ENCODE measurements around the gene PHPT1.

Gene PHPT1

DNA sequence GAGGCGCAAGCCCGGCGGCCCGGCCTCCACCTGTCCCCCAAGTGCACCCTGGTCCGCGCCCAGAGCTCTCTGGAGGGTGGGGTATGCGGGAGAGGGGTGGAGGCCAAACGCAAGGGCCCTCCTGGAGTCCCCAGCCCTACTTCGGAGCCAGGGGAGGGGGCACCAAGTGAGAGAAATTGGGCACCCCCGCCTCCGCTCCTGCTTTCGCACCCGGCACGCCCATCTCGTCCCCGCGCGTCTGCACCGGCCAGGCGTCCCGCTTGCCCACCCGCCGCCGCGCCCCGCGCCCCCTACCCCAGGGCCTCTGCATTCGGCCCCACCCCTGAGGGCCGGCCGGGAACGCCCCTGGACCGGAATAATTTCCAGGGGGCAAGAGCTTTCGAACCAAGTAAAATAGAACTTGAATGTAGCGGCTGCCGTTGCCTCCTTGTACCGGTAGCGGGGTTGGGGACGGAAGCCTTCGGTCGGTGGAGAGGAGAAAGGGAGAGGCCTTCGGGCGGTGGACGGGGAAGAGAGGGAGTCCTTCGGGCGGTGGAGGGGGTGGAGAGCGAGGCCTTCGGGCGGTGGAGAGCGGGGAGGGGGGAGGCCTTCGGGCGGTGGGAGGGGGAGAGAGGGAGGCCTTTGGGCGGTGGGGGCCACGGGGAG lies 694 bp upstream of the PHPT1 start:
- DNase-seq (ENCODE audit: low read depth) = peak; percentile 30

DNA sequence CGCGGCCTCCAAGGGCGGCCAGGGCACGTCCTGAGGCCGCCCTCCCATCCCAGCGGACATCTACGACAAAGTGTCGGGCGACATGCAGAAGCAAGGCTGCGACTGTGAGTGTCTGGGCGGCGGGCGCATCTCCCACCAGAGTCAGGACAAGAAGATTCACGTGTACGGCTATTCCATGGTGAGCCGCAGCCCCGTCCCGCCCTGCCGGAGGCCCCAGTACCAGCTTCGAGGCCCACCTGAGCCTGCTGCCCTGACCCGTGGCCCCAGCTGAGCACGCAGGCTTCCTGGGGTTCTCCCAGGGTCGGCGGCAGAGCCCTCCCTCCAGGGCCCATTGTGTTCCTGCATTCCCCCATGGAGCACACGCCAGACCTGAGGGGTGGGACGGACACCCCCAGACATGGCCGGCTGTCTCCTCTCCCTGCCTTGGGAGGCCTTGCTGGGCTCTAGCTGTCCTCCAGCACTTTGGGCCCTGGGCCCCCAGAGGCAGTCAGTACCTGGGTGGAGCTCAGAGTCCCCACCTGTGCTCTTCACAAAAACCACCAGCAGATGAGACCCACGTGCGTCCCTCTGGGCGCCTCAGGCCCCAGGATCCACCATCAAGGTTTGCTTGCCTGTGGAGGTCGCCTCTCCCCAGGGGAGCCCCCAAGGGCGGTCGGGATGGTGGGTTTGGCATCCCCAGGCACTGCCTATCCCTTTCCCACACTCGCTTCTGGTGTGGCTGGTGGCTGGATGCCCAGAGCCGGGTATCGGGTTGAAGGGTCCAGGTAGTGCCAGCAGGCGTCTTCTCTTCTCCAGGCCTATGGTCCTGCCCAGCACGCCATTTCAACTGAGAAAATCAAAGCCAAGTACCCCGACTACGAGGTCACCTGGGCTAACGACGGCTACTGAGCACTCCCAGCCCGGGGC lies 1.0 kb downstream of the PHPT1 start:
- no peak for DNase-seq (ENCODE audit: low read depth)

DNA sequence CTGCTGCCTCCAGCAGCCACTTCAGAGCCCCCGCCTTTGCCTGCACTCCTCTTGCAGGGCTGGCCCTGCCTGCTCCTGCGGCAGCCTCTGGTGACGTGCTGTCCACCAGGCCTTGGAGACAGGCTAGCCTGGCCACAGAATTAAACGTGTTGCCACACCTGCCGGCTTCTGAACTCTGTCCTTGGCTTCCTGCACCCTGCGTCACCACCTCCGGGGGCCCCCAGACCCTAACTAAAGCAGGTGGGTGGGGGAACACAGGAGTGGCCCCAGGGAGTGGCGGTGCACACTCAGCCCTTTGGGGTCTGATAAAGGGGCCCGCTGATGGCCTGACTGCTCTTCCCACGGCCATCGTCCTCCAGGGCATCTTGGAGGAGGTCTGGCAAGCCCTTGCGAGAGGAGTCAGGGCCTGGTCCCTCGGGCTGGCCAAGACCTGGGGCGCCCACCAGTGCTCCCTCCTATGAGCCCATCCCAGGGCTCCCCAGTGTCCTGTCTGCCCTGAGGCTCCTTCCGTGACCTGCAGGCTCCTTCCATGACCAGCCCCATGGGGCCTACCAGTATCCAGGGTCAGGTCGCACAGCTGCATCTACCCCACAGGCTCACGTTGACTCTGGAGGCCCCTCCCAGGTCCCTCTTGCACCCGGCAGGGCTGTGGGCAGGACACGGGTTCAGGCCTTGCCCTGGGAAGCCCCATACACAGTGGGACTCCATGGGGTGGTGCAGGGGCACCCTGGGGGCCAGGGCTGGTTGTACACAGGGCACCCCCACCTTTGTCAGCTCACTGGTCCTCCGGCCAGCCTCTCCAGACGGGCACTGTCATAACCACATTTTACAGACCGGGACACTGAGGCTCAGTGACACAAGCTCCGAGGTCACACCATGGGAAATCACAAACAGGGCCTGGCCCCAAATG lies 1.9 kb downstream of the PHPT1 start:
- DNase-seq (ENCODE audit: low read depth) = no peak

DNA sequence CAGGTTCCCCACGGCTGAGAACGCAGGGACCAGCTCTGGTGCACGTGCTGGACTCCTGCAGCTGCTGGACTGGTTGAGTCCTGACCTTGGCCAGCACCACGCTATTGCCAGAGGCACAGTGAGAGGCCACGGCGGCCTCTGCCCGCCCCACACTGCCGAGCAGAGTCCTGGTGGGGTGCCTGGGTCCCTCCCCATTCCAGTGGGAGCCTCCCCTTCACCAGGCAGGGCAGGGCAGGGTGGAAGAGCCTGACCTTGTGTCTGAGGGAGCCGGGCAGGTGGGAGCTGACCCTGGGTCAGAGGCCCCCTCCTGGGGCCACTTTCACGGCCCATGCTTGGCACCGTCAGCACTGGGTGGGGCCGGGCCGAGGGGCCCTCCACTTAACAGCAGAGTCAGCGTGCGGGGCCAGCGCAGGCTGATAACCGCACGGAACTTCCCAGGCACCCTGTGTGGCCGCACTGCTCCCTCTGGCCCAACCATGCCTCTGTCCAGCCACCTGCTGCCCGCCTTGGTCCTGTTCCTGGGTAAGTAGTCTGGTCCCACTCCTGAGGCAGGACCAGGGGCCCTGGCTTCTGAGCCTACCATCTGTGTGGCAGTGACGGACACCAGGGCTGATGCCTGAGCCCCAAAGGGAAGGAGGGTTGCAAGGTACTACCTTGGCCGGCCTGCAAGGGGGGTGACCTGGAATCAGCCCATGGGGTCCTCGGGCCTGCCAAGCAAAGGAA lies 2.9 kb downstream of the PHPT1 start, which contains the start of gene MAMDC4:
Gene MAMDC4 (plus strand): TSS at position 406 of the 723 bp plus-strand sequence. CDS start 71 bp downstream, at position 477.
- DNase-seq (ENCODE audit: low read depth) = no peak

DNA sequence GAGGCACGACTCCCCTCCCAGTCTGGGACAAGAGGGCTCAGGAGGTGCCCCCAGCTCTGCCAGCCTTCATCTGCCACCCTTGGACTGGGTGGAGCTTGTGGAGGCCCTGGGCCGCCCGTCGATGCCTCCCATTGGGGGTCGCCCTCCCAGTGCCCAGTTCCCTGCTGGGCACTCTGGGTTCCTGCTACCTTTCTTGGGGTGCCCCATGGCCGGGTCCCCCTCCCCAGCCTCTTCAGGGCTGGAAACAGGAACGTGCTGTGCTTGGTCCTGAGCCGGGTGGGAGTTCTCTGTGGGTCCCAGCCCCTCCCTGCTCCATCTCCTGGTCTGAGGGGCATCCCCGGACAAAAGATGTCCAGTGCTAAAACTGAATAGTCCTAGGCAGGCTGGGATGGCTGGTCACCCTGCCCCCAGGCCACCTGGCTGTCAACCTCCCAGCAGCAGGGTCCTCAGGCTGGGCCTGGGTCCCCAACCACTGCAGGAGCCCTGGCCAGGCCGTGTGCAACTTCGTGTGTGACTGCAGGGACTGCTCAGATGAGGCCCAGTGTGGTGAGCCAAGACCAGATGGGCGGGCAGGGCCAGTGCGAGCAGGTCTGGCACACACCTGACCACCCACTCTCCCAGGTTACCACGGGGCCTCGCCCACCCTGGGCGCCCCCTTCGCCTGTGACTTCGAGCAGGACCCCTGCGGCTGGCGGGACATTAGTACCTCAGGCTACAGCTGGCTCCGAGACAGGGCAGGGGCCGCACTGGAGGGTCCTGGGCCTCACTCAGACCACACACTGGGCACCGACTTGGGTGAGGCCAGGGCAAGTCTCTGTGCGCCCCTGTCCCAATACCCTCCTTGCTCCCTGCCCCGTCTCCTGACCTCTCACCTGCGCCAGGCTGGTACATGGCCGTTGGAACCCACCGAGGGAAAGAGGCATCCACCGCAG lies 3.7 kb downstream of the PHPT1 start:
- DNase-seq (ENCODE audit: low read depth) = no peak

DNA sequence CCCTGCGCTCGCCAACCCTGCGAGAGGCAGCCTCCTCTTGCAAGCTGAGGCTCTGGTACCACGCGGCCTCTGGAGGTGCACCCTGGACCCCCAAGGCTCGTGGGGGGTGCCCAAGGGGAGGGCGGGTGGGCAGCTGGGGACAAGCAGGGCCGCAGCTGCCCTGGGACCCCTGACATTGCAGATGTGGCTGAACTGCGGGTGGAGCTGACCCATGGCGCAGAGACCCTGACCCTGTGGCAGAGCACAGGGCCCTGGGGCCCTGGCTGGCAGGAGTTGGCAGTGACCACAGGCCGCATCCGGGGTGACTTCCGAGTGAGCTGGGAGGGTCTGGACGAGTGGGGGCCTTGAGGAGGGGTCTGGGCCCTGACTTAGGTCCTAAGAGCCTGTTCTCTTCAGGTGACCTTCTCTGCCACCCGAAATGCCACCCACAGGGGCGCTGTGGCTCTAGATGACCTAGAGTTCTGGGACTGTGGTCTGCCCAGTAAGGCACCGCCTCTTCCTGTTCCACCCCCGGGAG lies 4.4 kb downstream of the PHPT1 start:
- no peak for DNase-seq (ENCODE audit: low read depth)

DNA sequence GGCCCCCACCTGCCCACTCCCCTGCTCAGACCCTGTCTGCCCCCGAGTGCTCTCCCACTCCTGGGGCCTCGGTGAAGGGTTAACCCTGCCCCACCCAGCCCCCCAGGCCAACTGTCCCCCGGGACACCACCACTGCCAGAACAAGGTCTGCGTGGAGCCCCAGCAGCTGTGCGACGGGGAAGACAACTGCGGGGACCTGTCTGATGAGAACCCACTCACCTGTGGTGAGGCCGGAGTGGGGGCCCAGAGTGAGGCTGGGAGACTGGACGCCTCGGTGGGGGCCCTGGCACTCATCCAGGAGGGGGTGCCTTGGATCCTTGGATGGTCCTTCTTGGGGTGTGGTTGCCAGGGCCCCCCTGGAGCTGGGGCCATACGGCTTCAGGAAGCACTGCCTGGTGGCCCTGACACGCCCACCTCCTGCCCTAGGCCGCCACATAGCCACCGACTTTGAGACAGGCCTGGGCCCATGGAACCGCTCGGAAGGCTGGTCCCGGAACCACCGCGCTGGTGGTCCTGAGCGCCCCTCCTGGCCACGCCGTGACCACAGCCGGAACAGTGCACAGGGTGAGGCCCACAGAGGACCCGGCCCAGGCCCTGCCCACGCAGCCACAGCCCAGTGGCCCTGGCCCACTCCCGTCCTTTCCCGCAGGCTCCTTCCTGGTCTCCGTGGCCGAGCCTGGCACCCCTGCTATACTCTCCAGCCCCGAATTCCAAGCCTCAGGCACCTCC lies 5.1 kb downstream of the PHPT1 start:
- DNase-seq (ENCODE audit: low read depth) = no peak

DNA sequence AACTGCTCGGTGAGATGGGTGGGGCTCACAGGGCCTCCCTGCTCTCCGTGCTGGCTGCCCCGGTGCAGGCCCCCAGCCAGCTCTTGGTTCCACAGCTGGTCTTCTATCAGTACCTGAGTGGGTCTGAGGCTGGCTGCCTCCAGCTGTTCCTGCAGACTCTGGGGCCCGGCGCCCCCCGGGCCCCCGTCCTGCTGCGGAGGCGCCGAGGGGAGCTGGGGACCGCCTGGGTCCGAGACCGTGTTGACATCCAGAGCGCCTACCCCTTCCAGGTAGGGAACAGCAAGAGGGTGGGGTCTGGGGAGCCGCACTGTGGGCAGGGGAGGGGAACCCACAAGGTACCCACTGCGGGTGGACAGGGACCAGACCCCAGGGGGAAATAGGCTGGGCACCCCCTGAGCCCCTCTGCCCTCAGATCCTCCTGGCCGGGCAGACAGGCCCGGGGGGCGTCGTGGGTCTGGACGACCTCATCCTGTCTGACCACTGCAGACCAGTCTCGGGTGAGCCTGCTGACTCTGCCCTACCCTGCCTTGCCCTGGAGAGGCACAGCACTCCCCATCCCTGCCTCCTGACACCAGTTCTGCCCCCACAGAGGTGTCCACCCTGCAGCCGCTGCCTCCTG lies 5.7 kb downstream of the PHPT1 start:
- DNase-seq (ENCODE audit: low read depth) = no peak

DNA sequence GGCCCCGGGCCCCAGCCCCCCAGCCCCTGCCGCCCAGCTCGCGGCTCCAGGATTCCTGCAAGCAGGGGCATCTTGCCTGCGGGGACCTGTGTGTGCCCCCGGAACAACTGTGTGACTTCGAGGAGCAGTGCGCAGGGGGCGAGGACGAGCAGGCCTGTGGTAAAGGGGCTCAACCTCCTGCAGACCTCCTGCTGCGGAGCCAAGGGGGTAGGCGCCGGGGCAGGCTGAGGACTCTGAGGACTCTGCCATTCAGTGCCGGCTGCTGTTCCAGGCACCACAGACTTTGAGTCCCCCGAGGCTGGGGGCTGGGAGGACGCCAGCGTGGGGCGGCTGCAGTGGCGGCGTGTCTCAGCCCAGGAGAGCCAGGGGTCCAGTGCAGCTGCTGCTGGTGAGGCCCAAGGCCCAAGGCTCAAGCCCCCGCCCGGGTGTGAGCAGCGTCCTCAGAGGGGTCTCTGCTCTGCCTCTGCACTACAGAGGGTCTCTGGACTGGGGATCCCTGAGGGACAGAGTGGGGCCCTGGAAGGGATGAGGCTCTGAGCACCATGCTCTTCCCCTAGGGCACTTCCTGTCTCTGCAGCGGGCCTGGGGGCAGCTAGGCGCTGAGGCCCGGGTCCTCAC lies 6.4 kb downstream of the PHPT1 start:
- DNase-seq (ENCODE audit: low read depth) = no peak

DNA sequence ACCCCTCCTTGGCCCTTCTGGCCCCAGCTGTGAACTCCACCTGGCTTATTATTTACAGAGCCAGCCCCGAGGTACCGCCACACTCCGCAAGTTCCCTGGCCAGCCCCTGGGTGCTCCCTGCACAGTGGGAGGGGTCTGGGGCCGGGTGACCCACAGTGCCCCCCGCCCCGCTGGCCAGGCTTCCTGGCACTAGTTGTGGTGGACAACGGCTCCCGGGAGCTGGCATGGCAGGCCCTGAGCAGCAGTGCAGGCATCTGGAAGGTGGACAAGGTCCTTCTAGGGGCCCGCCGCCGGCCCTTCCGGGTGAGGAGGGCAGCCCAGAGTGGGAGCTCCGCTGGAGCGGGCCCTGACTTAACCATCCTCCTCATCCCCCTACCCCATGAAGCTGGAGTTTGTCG lies 6.9 kb downstream of the PHPT1 start:
- DNase-seq (ENCODE audit: low read depth) = no peak

DNA sequence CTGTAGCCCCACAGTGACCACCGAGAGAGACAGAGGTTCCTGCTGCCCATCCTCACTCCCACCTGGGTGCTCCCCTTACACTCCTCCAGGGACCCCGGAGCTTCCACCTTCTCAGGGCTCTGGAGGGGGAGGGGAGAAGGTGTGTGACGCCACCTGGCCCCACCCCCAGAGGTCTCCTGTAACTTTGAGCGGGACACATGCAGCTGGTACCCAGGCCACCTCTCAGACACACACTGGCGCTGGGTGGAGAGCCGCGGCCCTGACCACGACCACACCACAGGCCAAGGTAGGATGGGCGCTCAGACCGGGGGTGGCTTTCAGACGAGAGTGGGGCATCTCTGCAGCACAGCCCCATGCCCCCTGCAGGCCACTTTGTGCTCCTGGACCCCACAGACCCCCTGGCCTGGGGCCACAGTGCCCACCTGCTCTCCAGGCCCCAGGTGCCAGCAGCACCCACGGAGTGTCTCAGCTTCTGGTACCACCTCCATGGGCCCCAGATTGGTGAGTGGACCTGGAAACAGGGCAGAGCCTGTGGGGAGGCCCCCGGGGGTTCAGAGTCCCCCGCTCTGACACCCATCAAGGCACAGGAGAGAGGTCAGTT lies 7.4 kb downstream of the PHPT1 start:
- no peak for DNase-seq (ENCODE audit: low read depth)

DNA sequence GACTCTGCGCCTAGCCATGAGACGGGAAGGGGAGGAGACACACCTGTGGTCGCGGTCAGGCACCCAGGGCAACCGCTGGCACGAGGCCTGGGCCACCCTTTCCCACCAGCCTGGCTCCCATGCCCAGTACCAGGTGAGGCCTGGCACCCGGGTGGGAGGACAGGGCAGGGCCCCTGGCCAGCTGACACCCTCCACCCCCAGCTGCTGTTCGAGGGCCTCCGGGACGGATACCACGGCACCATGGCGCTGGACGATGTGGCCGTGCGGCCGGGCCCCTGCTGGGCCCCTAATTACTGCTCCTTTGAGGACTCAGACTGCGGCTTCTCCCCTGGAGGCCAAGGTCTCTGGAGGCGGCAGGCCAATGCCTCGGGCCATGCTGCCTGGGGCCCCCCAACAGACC lies 8.0 kb downstream of the PHPT1 start:
- DNase-seq (ENCODE audit: low read depth) = no peak

DNA sequence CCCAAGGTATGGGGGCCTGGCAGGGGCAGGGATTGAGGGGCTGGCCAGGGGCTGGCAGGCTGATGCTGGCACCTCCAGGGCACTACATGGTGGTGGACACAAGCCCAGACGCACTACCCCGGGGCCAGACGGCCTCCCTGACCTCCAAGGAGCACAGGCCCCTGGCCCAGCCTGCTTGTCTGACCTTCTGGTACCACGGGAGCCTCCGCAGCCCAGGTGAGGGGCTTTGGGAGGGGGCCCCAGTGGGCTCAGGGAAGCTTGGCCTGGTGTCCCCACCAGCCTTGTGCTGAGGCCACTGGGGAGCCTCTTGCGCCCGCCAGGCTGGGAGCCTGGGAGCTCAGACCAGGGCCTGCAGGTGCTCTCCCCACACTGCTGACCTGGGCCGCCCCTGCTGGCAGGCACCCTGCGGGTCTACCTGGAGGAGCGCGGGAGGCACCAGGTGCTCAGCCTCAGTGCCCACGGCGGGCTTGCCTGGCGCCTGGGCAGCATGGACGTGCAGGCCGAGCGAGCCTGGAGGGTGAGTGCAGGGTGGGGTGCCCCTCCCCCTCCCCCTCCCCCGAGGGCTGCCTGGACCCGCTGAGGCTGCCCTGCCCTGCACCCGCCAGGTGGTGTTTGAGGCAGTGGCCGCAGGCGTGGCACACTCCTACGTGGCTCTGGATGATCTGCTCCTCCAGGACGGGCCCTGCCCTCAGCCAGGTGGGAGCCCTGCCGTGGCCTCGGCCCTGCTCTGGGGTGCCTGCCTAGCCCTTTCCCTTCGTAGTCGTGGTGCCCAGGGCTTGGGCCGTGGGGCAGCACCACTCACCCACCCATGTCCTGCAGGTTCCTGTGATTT lies 8.6 kb downstream of the PHPT1 start:
- no peak for DNase-seq (ENCODE audit: low read depth)

DNA sequence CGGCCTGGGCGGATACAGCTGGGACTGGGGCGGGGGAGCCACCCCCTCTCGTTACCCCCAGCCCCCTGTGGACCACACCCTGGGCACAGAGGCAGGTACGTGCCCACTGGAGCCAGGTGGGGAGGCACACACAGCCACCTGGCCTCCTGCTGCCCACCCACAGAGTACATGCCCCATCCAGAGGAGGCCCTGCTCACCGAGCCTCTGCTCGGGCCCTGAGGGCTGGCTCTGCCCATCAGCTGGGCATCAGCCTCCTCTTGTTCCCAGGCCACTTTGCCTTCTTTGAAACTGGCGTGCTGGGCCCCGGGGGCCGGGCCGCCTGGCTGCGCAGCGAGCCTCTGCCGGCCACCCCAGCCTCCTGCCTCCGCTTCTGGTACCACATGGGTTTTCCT lies 9.2 kb downstream of the PHPT1 start:
- DNase-seq (ENCODE audit: low read depth) = no peak

DNA sequence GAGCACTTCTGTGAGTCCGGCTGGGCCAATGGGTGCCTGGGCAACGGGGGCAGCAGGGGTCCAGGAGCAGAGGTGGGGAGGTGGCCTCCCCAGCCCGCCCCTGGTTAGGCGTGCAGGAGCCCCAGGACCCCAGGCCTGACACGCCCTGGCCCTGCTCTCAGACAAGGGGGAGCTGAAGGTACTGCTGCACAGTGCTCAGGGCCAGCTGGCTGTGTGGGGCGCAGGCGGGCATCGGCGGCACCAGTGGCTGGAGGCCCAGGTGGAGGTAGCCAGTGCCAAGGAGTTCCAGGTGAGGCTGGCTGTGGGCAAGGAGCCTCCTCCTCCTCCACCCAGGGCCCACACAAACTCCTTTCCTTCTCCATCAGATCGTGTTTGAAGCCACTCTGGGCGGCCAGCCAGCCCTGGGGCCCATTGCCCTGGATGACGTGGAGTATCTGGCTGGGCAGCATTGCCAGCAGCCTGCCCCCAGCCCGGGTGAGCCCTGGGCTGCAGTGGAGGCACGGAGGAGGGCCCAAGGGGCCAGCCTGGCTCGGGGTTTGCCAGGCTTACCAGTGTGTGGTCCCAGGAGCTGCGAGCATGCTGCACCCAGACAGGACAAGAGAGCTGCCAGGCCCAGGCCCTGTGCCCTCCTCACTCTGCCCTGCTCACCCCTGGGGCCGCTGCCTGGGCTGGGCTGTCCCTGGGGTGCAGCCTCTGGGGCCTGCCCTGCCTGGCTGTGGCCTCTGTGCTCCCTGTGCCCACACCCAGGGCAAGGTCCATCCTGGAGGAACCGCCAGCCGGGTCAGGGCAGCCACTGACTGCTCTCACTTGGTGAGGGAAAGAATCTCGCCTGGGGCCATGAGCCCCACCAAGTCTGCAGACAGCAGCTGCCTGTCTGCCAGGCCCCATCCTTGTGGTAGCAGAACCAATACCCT lies 9.9 kb downstream of the PHPT1 start:
- no peak for DNase-seq (ENCODE audit: low read depth)

DNA sequence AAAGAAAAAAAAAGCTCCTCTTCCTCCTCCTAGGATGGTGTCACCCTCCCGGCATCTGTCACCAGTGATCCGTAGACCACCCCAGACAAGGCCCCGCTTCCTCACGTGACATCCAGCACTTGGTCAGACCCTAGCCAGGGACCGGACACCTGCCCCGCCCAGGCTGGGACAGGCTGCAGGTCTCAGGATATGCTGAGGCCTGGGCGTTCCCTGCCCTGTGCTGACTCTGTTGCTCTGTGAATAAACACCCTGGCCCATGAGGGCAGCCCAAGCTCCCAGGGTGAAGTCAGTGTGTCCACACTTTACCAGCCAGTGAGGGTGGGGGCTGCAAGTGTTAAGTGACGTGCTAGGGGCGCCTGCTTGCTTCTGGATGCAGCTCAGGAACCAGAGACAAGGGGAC lies 11.3 kb downstream of the PHPT1 start:
- DNase-seq (ENCODE audit: low read depth) = no peak

All from HS-5 (cell line).